HG03135 (cell line): ENCODE measurements around the gene IFNA16.
"Not testable (repeated sequence)": the region's sequence is repeated elsewhere in the genome, so short reads cannot be mapped to it uniquely, and the experiment has no call there.

Experiments
- ATAC-seq: cut with Tn5 transposase; IDR thresholded peaks from one replicate; pipeline ENCODE4 v1.9.1; 2021; ENCODE audit warnings: mild to moderate bottlenecking, moderate library complexity; ENCODE audit not compliant: unreplicated experiment

IFNA16 gene

GRCh38 chr9:21217211-21217610 lies at the start of gene IFNA16:
IFNA16 (minus strand) TSS chr9:21217311; CDS start chr9:21217305, 6 bp downstream.
- ATAC-seq = not testable (repeated sequence)

- no peak for ATAC-seq
Measured at GRCh38 chr9:21265421-21266189, 48.5 kb upstream of the IFNA16 start.

- ATAC-seq = no peak
Measured at GRCh38 chr9:21255538-21256212, 38.6 kb upstream of the IFNA16 start.

GRCh38 chr9:21252721-21253547 lies 35.8 kb upstream of the IFNA16 start:
- ATAC-seq = peak; percentile 74

GRCh38 chr9:21251638-21252037 lies 34.5 kb upstream of the IFNA16 start:
- ATAC-seq = no peak

GRCh38 chr9:21251190-21251589 lies 34.1 kb upstream of the IFNA16 start:
- ATAC-seq = no peak

GRCh38 chr9:21244836-21245235 lies 27.7 kb upstream of the IFNA16 start:
- ATAC-seq = no peak

GRCh38 chr9:21239911-21240310 lies 22.8 kb upstream of the IFNA16 start, which contains the start of gene IFNA14:
IFNA14 (minus strand) TSS chr9:21240005; CDS start chr9:21239935, 70 bp downstream.
- ATAC-seq = no peak

- ATAC-seq = not testable (repeated sequence)
Measured at GRCh38 chr9:21236360-21236714, 19.2 kb upstream of the IFNA16 start.

- ATAC-seq = peak; percentile 75
Measured at GRCh38 chr9:21235468-21236359, 18.6 kb upstream of the IFNA16 start.

GRCh38 chr9:21234153-21234687 lies 17.1 kb upstream of the IFNA16 start:
- ATAC-seq = no peak

- no peak for ATAC-seq
Measured at GRCh38 chr9:21233258-21233657, 16.1 kb upstream of the IFNA16 start.

GRCh38 chr9:21228122-21228521 lies 11.0 kb upstream of the IFNA16 start, which contains the start of gene IFNA17:
IFNA17 (minus strand) TSS chr9:21228222; CDS start chr9:21228173, 49 bp downstream.
- no peak for ATAC-seq

GRCh38 chr9:21213411-21214326 lies 3.4 kb downstream of the IFNA16 start:
- ATAC-seq = peak; percentile 71

- not testable (repeated sequence) for ATAC-seq
Measured at GRCh38 chr9:21212160-21212559, 5.0 kb downstream of the IFNA16 start.

GRCh38 chr9:21210782-21211181 lies 6.3 kb downstream of the IFNA16 start:
- ATAC-seq = not testable (repeated sequence)

GRCh38 chr9:21210311-21210710 lies 6.8 kb downstream of the IFNA16 start:
- ATAC-seq = no peak

GRCh38 chr9:21207043-21207442 lies 10.1 kb downstream of the IFNA16 start, which contains the start of gene IFNA10:
IFNA10 (minus strand) TSS chr9:21207143; CDS start chr9:21207097, 46 bp downstream.
- not testable (repeated sequence) for ATAC-seq

- no peak for ATAC-seq
Measured at GRCh38 chr9:21205204-21205603, 11.9 kb downstream of the IFNA16 start.
